ENCODE results near the gene HCK. TPM values are rescaled to one million over a fixed set of nuclear protein-coding genes. Genes with fewer than 3 reads are reported as not detected.

The HCK gene
- total RNA-seq, 1 donor from 2014 or later, result 4.9 TPM

- DNase-seq, result no peak
- ATAC-seq (ENCODE audit: poor library complexity), result no peak
- intact Hi-C loops (cut with DNase I), result no loop called here
Measured at GRCh38 chr20:32139947-32140346, 87.9 kb downstream of the HCK start.

GRCh38 chr20:32140603-32141002 is 88.6 kb downstream of the HCK start:
- ATAC-seq (ENCODE audit: poor library complexity) (no peak), DNase-seq (no peak)
- intact Hi-C loops (cut with DNase I), result no loop called here

- no peak for ATAC-seq (ENCODE audit: poor library complexity)
- DNase-seq, result no peak
- intact Hi-C loops (cut with DNase I), result no loop called here
Measured at GRCh38 chr20:32141465-32141980, 89.5 kb downstream of the HCK start.

GRCh38 chr20:32142088-32142487 is 90.0 kb downstream of the HCK start:
- ATAC-seq (ENCODE audit: poor library complexity) (no peak), DNase-seq (no peak)
- intact Hi-C loops (cut with DNase I), result no loop called here

- ATAC-seq (ENCODE audit: poor library complexity) (no peak), DNase-seq (no peak)
- intact Hi-C loops (cut with DNase I), result no loop called here
Measured at GRCh38 chr20:32142991-32143390, 90.9 kb downstream of the HCK start.

- intact Hi-C loops (cut with DNase I), result no loop called here
- ATAC-seq (ENCODE audit: poor library complexity), result no peak
Measured at GRCh38 chr20:32144898-32145662, 93.0 kb downstream of the HCK start.

GRCh38 chr20:32149566-32150170 is 97.6 kb downstream of the HCK start:
- DNase-seq (no peak), ATAC-seq (ENCODE audit: poor library complexity) (no peak)
- intact Hi-C loops (cut with DNase I), result no loop called here

More at GRCh38 chr20:32144898-32145662, 93.0 kb downstream of the HCK start:
- no peak for DNase-seq

GRCh38 chr20:32150291-32150848 is 98.3 kb downstream of the HCK start:
- intact Hi-C loops (cut with DNase I), result no loop called here
- DNase-seq (no peak), ATAC-seq (ENCODE audit: poor library complexity) (no peak)

Other genes starting within 250 kb of the HCK start
- 0.19 TPM for gene MYLK2, start 232.9 kb upstream of the HCK start, total RNA-seq
- gene FOXS1, start 206.6 kb upstream of the HCK start, total RNA-seq, result 0.62 TPM
- gene DUSP15, start 181.7 kb upstream of the HCK start, total RNA-seq, result 2.5 TPM
- not detected for gene TTLL9, start 181.6 kb upstream of the HCK start, total RNA-seq
- gene PDRG1, start 100.2 kb upstream of the HCK start, total RNA-seq, result 11.1 TPM
- not detected for gene XKR7, start 84.1 kb upstream of the HCK start, total RNA-seq
- 8.5 TPM for gene CCM2L, start 41.8 kb upstream of the HCK start, total RNA-seq
- gene TM9SF4, start 57.5 kb downstream of the HCK start, total RNA-seq, result 23.0 TPM
- 5.7 TPM for gene PLAGL2, start 155.5 kb downstream of the HCK start, total RNA-seq
- 24.9 TPM for gene POFUT1, start 155.6 kb downstream of the HCK start, total RNA-seq
- 8.6 TPM for gene KIF3B, start 225.4 kb downstream of the HCK start, total RNA-seq